GM19397 (cell line): ENCODE data around the gene LIMA1.
"Not testable (repeated sequence)": the region's sequence is repeated elsewhere in the genome, so short reads cannot be mapped to it uniquely, and the experiment has no call there.

Source experiments
- ATAC-seq: cut with Tn5 transposase; IDR thresholded peaks from one replicate; pipeline ENCODE4 v1.9.1; 2021; ENCODE audit warnings: mild to moderate bottlenecking, moderate library complexity; ENCODE audit not compliant: unreplicated experiment

Gene LIMA1

DNA sequence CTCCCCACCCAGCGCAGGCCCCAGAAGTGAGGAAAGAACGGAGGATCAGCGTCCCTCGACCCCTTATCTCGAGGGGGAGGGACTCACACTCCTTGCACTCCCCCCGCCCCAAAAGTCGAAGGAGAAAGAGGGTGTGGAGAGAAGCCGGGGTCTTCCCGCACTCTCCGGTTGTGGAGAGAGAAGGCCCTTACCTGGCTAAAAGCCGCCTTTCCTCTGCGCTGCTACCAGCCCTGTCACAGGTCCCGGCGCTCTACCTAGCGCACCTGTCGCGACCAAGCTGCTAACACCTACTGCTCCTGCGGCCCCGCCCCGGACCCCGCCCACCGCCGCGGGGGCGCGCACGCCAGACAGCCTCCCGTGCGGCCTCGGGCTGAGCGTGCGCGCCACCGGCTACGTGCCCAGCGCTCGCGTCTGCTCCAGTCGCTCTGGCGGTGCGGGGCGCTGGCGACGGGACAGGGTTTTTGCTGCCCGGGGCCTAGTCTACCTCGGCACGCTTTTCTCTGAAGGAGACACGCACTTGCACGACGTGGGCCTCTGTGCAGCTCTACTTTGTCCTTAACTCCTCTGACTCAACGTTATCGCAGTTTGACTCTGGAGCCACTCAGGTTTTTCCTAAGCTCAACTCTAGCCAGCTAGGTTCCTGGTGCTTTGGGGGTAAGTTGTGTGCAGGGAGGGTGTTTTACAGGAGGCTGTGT, at the start of gene LIMA1:
Gene LIMA1, minus strand, starts transcription at position 292 of the 695 bp plus-strand sequence. CDS start 34,769 bp downstream, outside the sequence.
- peak; percentile 96 for ATAC-seq

DNA sequence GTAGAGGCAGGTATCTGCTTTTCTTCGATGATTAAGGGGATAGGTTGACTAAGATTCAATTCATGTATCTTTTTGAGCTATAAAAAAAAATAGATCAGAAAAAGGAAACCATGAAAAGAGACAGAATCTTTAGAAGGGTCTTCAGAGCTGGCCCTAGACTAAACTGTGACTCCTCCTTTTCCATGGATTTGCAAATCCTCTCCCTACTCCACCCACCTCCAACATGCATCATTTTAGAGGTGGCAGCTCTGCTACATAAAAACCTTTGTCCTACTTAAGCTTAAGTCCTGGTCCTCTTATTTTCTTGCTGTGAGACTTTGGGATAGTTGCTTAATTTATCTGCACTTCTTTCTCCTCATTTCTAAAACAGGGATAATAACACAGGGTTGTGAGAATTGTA, 48.4 kb upstream of the LIMA1 start:
- ATAC-seq = no peak

DNA sequence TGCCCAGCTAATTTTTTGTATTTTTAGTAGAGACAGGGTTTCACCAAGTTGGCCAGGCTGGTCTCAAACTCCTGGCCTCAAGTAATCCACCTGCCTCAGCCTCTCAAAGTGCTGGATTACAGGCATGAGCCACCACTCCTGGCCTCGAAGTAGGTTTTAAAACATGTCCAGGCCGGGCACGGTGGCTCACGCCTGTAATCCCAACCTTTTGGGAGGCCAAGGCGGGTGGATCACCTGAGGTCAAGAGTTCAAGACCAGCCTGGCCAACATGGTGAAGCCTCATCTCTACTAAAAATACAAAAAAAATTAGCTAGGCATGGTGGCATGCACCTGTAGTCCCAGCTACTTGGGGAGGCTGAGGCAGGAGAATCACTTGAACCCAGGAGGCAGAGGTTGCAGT, 45.3 kb upstream of the LIMA1 start:
- ATAC-seq = not testable (repeated sequence)

DNA sequence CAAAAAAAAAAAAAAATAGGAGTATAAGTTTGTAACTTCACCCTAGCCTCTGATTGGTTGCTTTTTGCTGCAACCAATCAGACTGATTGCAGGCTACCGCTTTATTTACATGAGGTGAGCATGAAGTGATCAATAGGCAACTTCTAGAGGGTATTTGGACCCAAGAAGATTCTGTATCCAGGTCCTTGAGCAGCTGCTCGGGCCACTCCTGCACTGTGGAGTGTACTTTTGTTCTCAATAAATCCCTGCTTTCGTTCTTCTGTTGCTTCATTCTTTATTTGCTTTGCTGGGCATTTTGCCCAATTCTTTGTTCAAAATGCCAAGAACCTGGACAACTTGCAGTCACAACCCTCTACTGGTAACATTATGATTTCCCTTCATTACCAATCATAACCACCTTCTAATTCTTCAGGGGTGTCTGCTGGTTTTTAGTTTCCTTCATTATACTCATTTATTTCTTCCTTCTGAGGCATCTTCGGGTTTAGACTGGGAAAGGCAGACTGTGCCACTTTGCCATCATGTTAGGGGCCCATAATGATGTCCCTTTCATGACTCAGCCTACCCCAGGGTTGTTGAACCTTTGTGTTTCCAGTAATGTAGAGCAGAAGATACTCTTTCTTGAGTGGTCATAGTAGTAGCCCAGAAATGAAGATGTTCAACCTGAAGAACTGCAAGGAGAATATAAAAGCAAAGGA, 43.4 kb upstream of the LIMA1 start:
- no peak for ATAC-seq

DNA sequence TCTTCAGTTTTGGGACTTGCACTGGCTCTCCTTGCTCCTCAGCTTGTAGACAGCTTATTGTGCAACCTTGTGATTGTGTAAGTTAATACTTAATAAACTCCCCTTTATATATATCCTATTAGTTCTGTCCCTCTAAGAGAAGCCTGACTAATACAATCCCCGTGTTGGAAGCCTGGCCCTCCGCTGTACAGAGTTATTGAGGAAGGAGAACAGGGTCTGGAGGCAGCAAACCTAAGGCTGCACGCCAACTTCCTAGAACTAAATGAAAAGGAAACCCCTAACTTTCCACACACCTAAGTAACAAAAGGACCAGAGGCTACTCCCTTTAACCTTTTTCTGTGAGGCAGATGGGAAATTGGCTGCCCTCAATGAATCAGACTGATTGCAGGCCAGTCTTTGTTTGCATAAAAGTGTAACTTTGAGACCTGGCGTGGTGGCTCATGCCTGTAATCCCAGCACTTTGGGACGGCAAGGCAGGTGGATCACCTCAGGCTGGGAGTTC, 42.6 kb upstream of the LIMA1 start:
- ATAC-seq = no peak

DNA sequence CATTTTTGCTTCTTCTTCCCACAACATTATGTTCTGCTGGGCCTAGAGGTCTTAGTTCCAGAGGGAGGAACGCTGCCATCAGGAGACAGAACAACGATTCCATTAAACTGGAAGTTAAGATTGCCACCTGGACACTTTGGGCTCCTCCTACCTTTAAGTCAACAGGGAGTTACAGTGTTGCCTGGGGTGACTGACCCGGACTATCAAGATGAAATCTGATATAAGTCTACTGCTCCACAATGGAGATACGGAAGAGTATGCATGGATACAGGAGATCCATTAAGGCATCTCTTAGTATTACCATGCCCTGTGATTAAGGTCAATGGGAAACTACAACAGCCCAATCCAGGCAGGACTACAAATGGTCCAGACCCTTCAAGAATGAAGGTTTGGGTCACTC, 41.5 kb upstream of the LIMA1 start:
- not testable (repeated sequence) for ATAC-seq

DNA sequence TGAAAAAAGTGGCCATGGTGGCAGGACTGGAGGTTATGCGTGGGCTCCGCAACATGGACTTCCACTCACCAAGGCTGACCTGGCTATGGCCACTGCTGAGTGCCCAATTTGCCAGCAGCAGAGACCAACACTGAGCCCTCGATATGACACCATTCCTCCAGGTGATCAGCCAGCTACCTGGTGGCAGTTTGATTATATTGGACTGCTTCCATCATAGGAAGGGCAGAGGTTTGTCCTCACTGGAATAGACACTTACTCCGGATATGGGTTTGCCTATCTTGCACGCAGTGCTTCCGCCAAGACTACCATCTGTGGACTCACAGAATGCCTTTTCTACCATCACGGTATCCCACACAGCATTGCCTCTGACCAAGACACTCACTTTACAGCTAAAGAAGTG, 40.8 kb upstream of the LIMA1 start:
- ATAC-seq = not testable (repeated sequence)

DNA sequence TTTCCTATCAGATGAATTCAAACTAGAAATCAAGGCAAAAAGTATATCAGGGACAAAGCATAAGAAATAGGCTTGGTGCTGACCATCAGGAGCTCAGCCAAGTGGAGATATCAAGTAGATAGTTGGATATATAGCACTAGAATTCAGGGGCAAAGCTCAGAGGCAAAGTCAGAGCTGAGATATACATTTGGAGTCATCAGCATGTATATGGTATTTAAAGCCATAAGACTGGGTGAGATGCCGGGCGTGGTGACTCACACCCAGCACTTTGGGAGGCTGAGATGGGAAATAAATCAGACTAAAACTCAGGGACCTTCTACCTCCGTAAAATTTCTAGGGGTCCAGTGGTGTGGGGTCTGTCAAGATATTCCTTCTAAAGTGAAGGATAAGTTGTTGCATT, 38.9 kb upstream of the LIMA1 start:
- no peak for ATAC-seq

DNA sequence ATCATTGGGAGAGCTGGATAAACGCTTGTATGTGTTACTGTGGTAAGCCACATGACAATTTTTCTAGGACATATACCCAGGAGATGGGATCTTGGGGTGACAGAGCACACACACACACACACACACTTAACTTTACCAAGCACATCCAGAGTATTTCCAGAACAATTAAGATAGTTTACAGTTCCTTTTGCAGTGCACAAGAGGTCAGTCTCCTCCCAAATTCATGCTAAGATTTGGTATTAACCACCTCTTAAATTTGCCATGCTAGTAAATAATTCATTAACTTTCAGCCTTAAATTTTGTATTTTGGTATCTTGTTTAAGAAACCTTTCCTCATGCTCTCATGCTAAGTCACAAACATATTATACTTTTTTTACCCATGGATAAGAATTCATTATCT, 33.9 kb upstream of the LIMA1 start:
- no peak for ATAC-seq

DNA sequence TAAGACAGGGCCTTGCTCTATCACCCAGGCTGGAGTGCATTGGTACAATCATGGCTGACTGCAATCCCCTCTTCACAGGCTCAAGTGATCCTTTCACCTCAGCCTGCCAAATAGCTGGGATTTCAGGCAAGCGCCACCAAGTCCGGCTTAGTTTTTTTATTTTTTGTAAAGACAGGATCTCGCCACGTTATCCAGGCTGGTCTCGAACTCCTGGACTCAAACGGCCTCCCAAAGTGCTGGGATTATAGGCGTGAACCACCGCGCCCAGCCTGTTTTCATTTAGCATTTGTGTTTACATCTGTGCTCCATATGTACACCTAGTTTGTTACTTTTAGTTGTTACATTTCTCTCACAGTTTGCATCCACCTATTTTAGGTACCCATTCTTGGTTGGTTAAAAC, 32.5 kb upstream of the LIMA1 start:
- ATAC-seq = no peak

DNA sequence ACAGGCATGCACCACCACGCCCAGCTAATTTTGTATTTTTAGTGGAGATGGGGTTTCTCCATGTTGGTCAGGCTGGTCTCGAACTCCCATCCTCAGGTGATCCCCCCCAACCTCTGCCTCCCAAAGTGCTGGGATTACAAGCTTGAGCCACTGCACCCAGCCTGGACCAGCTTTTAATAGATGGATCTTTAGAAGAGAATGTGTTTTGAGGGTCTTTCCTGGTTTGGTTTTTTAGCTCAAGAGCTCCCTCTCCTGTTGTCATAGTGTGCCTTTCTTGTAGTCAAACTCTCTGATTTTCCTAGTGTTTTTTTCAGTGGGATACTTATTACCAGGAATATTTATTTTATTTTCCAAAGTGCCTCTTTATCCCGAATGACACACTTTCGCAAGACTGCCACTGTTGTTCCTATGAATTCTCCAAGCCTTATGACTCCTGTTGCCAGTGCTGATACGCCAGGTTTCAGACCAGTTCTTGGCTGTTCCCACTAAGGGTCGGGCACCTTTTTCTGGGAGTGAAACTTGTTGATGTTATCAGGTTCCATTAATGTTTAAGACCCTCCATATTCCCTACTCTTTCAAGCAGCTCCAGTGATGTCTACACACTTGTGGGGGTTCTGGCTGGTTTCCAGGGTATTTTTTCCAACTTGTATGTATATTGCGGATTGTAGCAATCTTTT, 31.5 kb upstream of the LIMA1 start:
- no peak for ATAC-seq

DNA sequence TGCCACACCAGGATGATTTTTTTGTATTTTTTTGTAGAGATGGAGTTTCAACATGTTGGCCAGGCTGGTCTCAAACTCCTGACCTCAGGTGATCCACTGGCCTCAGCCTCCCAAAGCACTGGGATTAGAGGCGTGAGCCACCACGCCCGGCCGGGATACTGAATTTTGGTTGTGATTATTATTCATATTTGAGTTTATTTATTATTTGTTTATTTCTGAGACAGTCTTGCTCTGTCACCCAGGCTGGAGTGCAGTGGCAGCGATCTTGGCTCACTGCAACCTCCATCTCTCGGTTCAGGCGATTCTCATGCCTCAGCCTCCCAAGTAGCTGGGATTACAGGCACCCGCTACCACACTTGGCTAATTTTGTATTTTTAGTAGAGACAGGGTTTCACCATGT, 30.7 kb upstream of the LIMA1 start:
- ATAC-seq = not testable (repeated sequence)

DNA sequence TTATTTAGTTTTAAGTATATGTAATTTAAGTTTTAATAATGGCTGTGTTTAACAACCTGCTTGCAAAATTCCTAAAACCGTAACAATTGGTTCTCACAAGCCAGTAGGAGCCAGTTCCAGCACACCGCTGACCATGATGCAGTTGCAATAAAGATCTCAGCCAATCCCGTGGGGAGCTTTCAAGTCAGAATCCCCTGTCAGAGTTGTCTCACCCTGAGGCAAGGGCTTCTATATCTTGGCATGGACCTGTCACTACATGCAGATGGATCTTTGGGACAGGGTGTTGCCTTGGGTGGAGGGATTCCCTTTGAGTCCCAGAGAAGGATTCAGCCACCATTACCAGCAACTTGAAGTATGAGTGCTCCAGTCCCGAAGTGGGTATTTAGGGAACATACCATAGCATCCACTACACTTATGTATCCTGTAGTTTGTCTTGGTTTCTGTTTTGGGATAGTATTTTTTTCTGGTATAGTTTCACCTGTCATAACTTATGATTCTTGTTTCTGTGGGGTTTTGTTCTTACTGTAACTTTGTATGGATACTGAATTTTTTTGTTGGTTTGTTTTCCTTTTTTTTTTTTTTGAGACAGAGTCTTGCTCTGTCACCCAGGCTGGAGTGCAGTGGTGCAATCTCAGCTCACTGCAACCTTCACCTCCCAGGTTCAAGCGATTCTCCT, 30.1 kb upstream of the LIMA1 start:
- no peak for ATAC-seq

DNA sequence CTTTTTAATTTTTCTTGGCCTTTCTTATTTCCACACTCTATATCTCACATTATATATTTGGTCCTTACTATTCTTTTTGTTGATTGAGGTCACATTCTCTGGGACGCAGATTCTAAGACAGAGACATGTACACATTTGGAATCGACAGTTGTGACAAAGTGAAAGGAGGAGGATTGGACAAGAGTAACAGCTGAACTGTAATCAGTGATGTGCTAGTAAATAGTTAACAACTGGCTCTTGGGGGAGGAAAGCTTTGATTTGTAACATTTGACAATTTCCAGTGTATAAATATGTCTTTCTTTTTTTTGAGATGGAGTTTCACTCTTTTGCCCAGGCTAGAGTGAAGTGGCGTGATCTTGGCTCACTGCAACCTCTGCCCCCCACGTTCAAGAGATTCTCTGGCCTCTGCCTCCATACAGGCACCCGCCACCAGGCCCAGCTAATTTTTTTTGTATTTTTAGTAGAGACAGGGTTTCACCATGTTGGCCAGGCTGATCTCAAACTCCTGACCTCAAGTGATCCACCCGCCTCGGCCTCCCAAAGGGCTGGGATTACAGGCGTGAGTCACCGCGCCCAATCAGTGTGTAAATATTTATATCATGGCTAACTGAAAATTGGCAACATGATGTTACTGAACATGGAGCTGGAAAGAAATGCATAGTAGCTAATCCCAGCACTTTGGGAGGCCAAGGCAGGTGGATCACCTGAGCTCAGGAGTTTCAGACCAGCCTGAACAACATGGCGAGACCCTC, 28.7 kb upstream of the LIMA1 start:
- not testable (repeated sequence) for ATAC-seq

DNA sequence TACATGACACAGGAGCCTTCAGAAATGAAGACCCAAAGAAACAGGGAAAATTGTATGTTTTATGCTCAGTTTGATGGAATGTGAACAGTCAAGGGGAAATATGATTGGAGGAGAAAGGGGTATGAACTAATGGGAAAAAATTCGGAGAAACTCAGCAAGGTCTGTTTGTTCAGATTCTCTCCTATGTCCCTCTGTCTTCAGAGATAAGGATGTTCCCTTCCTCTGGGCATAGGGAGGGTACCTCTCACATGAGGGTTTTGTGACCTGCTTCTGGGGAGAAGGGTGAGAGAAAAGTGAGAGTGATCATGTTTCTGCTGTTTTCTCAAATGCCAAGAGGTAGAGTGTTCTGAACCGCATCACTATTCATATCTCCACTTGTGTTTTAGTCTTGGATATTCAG, 26.6 kb upstream of the LIMA1 start:
- ATAC-seq = no peak

DNA sequence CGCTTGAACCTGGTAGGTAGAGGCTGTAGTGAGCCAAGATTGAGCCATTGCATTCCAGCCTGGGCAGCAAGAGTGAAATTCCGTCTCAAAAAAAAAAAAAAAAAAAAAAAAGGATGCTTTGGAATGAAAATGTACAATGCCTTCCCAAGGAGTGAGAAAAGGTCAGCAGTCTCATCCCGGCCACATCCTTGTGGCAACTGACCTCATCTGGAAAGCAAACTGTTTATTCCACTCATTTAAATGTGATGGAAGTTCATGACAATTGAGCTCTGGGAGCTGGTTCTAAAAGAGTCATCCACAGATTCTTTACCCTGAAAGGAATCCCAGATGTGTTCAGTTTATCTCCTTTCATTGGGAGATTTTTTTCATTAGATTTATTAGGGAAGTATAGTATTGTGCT, 19.4 kb upstream of the LIMA1 start:
- ATAC-seq = no peak

DNA sequence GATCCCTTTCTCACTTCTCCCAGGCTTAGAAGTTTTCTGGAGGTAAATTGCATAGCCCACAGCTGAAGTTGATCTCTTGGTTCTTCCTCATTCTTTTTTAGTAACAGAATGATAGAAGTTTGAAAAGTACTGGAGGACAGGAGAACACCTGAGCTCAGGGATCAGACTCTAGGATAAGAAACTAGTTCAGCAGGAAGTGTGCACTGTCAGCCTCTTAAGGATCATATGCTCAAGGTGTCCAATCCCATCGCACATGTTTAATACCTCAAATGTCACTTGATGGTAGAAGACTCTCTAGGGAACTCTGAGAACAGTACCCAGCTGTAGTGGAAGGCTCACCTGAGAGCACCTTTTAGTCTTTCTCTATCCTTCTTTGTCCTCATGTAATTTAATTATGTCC, 14.7 kb upstream of the LIMA1 start:
- no peak for ATAC-seq

DNA sequence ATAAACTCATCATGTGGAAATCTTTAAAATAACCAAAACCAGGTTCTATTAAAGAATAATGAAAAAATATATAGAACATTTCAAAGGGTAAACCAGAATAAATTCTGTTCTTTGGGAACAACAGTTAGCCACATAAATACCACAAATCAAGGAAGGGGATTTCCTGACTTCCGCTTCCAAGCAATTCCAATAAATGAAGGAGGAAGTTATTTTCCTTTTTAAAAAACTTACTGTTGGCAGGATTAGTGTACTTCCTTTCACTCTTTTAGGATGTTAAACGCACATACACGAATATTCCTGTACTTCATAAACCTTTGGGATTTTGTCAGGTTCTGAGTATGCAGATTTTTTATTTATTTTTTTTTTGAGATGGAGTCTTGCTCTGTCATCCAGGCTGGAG, 13.7 kb upstream of the LIMA1 start:
- ATAC-seq = no peak

DNA sequence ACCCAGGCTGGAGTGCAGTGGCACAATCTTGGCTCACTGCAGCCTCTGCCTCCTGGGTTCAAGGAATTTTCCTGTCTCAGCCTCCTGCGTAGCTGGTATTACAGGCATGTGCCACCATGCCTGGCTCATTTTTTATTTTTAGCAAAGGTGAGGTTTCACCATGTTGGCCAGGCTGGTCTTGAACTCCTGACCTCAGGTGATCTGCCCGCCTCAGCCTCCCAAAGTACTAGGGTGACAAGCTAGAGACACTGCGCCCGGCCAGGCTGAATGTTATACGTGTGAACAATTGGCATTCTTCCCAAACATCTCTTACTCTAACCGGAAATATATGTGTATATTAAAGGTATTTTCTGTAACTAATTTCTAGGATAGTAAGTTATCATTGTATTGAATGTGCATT, 13.2 kb upstream of the LIMA1 start:
- ATAC-seq = no peak

DNA sequence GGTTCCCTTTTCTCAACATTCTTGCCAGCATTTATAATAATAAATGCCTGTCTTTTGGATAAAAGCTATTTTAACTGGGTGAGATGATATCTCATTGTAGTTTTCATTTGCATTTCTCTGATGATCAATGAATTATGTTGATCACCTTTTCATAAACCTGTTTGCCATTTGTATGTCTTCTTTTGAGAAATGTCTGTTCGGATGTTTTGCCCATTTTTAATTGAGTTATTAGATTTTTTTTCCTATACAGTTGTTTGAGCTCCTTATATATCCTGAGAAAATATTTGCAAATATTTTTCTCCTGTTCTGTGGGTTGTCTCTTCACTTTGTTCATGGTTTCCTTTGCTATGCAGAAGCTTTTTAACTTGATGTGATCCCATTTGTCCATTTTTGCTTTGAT, 8.1 kb upstream of the LIMA1 start:
- no peak for ATAC-seq

DNA sequence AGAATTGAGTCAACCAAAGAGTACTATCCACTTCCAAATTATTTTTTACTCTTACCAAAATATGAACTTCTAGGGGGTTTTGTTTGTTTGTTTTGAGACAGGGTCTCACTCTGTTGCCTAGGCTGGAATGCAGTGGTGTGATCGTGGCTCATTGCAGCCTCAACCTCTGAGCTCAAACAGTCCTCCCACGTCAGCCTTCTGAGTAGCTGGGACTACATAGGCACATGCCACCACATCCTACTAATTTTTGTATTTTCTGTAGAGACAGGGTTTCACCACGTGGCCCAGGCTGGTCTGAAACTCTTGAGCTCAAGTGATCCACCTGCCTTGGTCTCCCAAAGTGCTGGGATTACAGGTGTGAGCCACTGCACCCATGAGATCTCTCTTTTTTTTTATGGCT, 7.4 kb upstream of the LIMA1 start:
- ATAC-seq = not testable (repeated sequence)
